Right lobe of liver (tissue), 6 donors: Measurements from ENCODE around the gene MTA2. TPM values are rescaled to one million over a fixed set of nuclear protein-coding genes. Genes with fewer than 3 reads are reported as not detected.
A peak's percentile ranks its signal among the peaks of the same experiment; 100 is the strongest.
"Not testable (repeated sequence)": the region's sequence is repeated elsewhere in the genome, so short reads cannot be mapped to it uniquely, and the experiment has no call there.

Experiments
- ATAC-seq, 4 donors: fragments of 200-7000 bp; cut with Tn5 transposase; one replicate each; pipeline ENCODE4 v1.9.1; 2020; ENCODE audit warnings: mild to moderate bottlenecking in 4 of 4, moderate library complexity in 4 of 4
- DNase-seq, 3 donors: peaks; one replicate each; pipeline ENCODE4 v3.0.0-alpha.2; 2020
- H3K27ac ChIP-seq, 3 donors: fragments of 200-600 bp; one replicate each; pipeline ENCODE4 v1.8.0; 2022
- H3K27me3 ChIP-seq, 2 donors: fragments of 200-600 bp; one replicate each; pipeline ENCODE4 v1.8.0; 2022
- H3K36me3 ChIP-seq, 4 donors: fragments of 200-600 bp; sonication (generic) in 1 of 4; one replicate each; pipeline versions ENCODE4 v1.5.1 to v1.8.0; 2017 to 2022; ENCODE audit warnings: control low read depth in 1 of 4
- H3K4me1 ChIP-seq, 4 donors: fragments of 200-600 bp; sonication (generic) in 1 of 4; one replicate each; pipeline versions ENCODE4 v1.5.1 to v1.8.0; 2017 to 2022; ENCODE audit warnings: control low read depth in 1 of 4
- H3K4me3 ChIP-seq, 3 donors: fragments of 200-600 bp; one replicate each; pipeline ENCODE4 v1.8.0; 2022
- H3K9me3 ChIP-seq, 4 donors: fragments of 200-600 bp; sonication (generic) in 1 of 4; one replicate each; pipeline versions ENCODE4 v1.5.1 to v1.8.0; 2017 to 2022; ENCODE audit warnings: control low read depth in 1 of 4
- CTCF ChIP-seq, 4 donors: fragments of 200-600 bp in 3 of 4; fragments of 450-650 bp in 1 of 4; IDR thresholded peaks; one replicate each; pipeline versions ENCODE4 v1.5.1 to v1.8.0; 2016 to 2022; ENCODE audit warnings: antibody characterized with exemption in 4 of 4, mild to moderate bottlenecking in 2 of 4
- POLR2A ChIP-seq: fragments of 450-650 bp; IDR thresholded peaks from one replicate; pipeline ENCODE4 v1.6.1; 2017; ENCODE audit warnings: antibody characterized with exemption, mild to moderate bottlenecking
- WGBS: methylation state at CpG from one replicate; pipeline ENCODE4 v1.1.6; 2018; ENCODE audit warnings: low coverage, low lambda C conversion rate; ENCODE audit not compliant: insufficient coverage; ENCODE audit errors: missing lambda C conversion rate; 5-methylcytosine and 5-hydroxymethylcytosine counted together
- intact Hi-C, 2 donors: fragments of 100-400 bp; cut with DNase I; formaldehyde crosslinking; loops; one replicate each; pipeline versions ENCODE4 v1.11.2 to v1.14.1; 2022
- long read RNA-seq: library from polyadenylated mRNA; unstranded; transcript quantifications from one replicate; pipeline ENCODE4 v2.0.0, GENCODE V29; 2019
- total RNA-seq, 6 experiments: library from RNA; depleted of rRNA in 2 of 6; stranded (reverse); fragments of >200 nt in 2 of 6; fragmentation: NEBNext Ultra II Directional in 3 of 6; extraction: Animal tissue kit (Norgen Biotek cat#: 25700) in 3 of 6; gene quantifications; one replicate each; pipeline versions ENCODE4 v1.1.0 to v1.2.4, GENCODE V29; 2016 to 2023
- donor health status: DM: no; HTN: yes; CAD: no.
- donor health status: DM: no; HTN: no; CAD: no.
- donor health status: DM: no; HTN: no; CAD: no.
- donor health status: DM: no; HTN: yes; CAD: no.
- donor health status: DM: no; HTN: yes; CAD: no.

Gene MTA2
- total RNA-seq: 10 to 100 TPM; 20.0 to 38.0 (median 31.8) TPM
- long read RNA-seq: 0 reads

DNA sequence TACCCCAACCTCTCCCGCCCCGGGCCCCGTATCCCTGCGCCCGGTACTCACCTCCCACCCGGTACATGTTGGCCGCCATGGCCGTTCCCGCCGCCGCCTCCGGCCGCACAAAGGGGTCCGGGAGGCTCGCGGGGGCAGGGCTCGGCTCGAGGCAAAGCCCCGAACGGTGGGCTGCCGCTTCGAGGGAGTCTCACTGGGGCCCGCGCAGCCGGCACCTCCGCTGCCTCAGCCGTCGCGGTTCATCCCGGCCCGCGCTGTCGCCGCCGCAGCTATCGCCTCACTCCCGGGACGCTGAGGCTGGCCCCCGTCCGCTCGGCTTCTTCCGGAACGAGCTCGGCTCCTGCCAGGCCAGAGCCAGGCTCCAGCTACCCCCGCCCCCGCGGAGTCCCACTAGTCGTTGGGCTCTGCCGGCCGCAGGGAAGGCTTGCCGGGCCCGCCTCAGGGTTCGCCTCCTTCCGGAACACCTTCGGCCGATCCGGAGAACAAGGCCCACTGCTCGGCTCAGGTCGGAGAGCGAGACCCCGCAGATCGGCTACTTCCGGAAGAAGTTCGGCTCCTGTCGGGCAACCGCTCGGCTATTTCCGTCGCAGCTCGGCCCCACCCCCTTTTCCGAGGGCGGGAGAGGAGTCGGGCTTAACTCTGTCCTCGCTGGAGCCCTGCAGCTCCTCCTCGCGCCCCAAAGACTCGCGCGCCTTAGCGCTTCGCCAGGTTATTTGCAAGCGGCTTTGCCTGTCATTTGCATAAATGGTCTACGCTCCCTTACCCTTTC lies at the start of gene MTA2:
Gene MTA2 (minus strand): TSS at position 494 of the 769 bp plus-strand sequence. CDS start 415 bp downstream, at position 79.
- H3K4me1 ChIP-seq: peaks cover 0 to 16% (median 8%) of the 10 kb centered on the region in 4 donors
- under 1% methylated on average over 28 of the region's 83 CpGs for WGBS
- TF ChIP-seq POLR2A (peak; percentile 42), CTCF (IDR thresholded peaks at IDR 0.05) (no peak)
- H3K27ac ChIP-seq: peak within 1 kb of the TSS; percentile 85 to 95 (median 85)
- H3K4me3 ChIP-seq: peak within 1 kb of the TSS; percentile 80 to 92 (median 88)
- H3K27me3 ChIP-seq: no peaks in the 10 kb centered on the region
- ATAC-seq (peak; percentile 89 to 93 (median 92)), DNase-seq (peak; percentile 96)
- peaks cover 0 to 23% (median 12%) of the 10 kb centered on the region in 4 donors for H3K36me3 ChIP-seq
- H3K9me3 ChIP-seq: no peaks in the 10 kb centered on the region
- intact Hi-C loops: no loop called here

DNA sequence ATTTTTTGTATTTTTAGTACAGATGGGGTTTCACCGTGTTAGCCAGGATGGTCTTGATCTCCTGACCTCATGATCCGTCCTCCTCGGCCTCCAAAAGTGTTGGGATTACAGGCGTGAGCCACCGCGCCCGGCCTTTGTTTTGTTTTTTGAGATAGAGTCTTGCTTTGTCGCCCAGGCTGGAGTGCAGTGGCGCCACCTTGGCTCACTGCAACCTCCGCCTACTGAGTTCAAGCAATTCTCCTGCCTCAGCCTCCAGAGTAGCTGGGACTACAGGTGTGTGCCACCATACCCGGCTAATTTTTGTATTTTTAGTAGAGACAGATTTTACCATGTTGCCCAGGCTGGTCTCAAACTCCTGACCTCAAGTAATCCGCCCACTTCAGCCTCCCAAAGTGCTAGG lies 48.6 kb upstream of the MTA2 start:
- H3K4me3 ChIP-seq, ATAC-seq, H3K9me3 ChIP-seq, intact Hi-C loops, DNase-seq, H3K27ac ChIP-seq, H3K27me3 ChIP-seq: not testable (repeated sequence)
- peaks cover 0 to 13% (median 5%) of the 10 kb centered on the region in 4 donors for H3K36me3 ChIP-seq
- 97% methylated on average over 3 of the region's 12 CpGs for WGBS
- H3K4me1 ChIP-seq: peaks cover 0 to 25% (median 5%) of the 10 kb centered on the region in 4 donors

DNA sequence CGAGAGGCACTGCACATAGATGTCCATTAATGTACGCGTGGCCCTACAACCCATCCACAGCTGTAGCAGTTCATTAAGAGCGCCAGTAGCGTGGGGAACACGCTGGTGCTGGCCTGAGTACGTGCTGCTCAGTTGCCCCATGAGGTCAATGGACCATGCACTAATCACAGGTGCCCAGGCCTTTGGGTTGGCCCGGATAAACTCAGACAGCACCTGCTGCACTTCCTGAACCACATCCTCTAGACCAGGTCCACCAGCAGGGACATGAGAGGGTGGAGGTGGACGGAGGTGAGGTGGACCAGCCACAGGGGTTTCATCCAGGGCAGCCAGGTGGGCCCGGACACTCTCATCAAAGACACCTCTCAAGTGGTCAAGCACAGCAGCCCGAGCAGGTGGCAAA lies 47.8 kb upstream of the MTA2 start:
- 57% methylated on average over 2 of the region's 11 CpGs for WGBS
- no peak for DNase-seq

DNA sequence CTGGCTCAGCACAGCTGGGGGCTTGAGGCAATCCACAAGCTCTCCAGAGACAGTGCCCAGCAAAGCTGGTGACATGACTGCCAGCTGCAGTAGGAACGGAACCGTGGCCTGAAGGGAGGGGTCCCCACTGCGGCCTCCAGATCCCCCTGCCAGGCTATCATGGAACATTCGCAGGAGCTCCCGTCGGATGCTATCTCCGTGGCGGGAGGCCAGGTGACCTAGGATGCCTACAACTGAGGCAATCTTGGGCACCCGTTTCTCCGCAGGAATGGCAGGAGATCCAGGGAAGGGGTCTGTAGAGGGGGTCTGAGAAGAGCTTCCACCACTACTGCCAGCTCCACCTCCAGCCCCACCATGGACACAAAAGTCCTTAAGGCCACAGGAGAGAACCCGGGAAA lies 47.3 kb upstream of the MTA2 start:
- ATAC-seq: no peak
- H3K36me3 ChIP-seq: peaks cover 0 to 13% (median 5%) of the 10 kb centered on the region in 4 donors
- TF ChIP-seq POLR2A (no peak), CTCF (IDR thresholded peaks at IDR 0.05) (no peak)

More for the DNA sequence above, 47.8 kb upstream of the MTA2 start:
- Histone ChIP-seq H3K9me3 (no peaks in the 10 kb centered on the region), H3K27me3 (no peaks in the 10 kb centered on the region), H3K4me3 (no peak overlapping the region), H3K27ac (no peak overlapping the region), H3K36me3 (peaks cover 0 to 13% (median 5%) of the 10 kb centered on the region in 4 donors), H3K4me1 (peaks cover 0 to 29% (median 8%) of the 10 kb centered on the region in 4 donors)
- no peak for TF ChIP-seq POLR2A
- ATAC-seq: no peak
- intact Hi-C loops: no loop called here

GRCh38 chr11:62648185-62648966 lies 46.7 kb upstream of the MTA2 start:
- Histone ChIP-seq H3K36me3 (peaks cover 0 to 18% (median 5%) of the 10 kb centered on the region in 4 donors), H3K27me3 (no peaks in the 10 kb centered on the region), H3K9me3 (no peaks in the 10 kb centered on the region), H3K4me3 (no peak overlapping the region), H3K27ac (no peak overlapping the region), H3K4me1 (peaks cover 0 to 29% (median 8%) of the 10 kb centered on the region in 4 donors)
- intact Hi-C loops: no loop called here
- DNase-seq (no peak), ATAC-seq (no peak)
- WGBS: 89% methylated on average over 6 of the region's 24 CpGs
- no peak for TF ChIP-seq CTCF (IDR thresholded peaks at IDR 0.05)
- TF ChIP-seq POLR2A: no peak

More for the DNA sequence above, 47.3 kb upstream of the MTA2 start:
- intact Hi-C loops: no loop called here
- Histone ChIP-seq H3K4me1 (peaks cover 0 to 29% (median 8%) of the 10 kb centered on the region in 4 donors), H3K27ac (no peak overlapping the region), H3K4me3 (no peak overlapping the region), H3K27me3 (no peaks in the 10 kb centered on the region), H3K9me3 (no peaks in the 10 kb centered on the region)
- 75% methylated on average over 2 of the region's 11 CpGs for WGBS
- DNase-seq: peak in 1 of 3 donors; percentile 19
